Measurements from ENCODE around the gene HIGD1C. TPM values are rescaled to one million over a fixed set of nuclear protein-coding genes. Genes with fewer than 3 reads are reported as not detected.
"Not testable (repeated sequence)": the region's sequence is repeated elsewhere in the genome, so short reads cannot be mapped to it uniquely, and the experiment has no call there.

The HIGD1C gene
- not detected for total RNA-seq

DNA sequence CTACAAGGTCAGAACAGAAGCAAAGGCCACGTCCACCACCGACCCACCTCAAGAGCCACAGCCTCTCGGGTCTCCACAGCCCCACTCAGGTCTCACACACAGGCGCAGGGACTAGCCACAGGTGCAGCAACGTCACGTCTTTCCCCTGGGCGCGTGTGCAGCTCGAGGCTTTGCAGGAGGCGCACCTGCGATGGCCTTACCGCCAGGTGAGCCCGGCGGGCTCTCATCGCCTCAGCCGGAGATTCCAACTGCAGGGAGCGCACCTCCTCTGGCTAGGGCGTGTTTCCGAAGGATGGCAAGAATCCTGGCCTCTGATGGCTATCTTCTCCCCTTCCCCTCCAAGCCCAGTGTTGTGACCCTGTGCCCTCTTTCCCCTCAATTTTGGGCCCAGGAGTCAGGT, at the start of gene HIGD1C:
Gene HIGD1C (plus strand): TSS at position 35 of the 400 bp plus-strand sequence. CDS start 1,455 bp downstream, outside the sequence.
- ATAC-seq (replicated peaks in 1 of 2) (no peak), DNase-seq (no peak)
- no peak within 1 kb of the TSS for H3K4me3 Mint-ChIP-seq
- no peak within 1 kb of the TSS for H3K27ac Mint-ChIP-seq
- no peaks in the 10 kb centered on the region for H3K27me3 Mint-ChIP-seq (ENCODE audit: low read depth)
- H3K36me3 Mint-ChIP-seq (ENCODE audit: insufficient read depth in 2 of 2) = no peaks in the 10 kb centered on the region
- H3K9me3 Mint-ChIP-seq = no peaks in the 10 kb centered on the region
- no peaks in the 10 kb centered on the region for H3K4me1 Mint-ChIP-seq (ENCODE audit: low read depth)

DNA sequence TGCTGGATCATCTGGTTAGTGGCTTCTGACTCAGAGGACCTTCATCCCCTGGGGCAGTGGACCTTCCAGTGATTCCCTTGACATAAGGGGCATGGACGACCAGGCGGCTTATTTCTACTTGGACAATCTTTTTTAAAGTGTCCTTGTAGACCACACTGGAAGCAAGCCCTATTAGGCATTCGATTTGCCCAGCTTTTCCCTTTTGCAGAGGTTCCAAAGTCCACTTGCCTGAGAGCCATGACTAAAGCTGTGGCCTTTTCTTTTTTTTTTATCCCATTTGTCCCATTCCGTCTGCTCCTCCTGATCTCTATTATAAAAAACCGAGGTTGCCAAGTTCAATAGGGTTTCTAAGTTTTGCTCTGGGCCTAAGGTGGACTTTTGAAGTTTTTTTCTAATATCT, 43.9 kb upstream of the HIGD1C start:
- not testable (repeated sequence) for H3K4me3 Mint-ChIP-seq; H3K27ac Mint-ChIP-seq; H3K4me1 Mint-ChIP-seq (ENCODE audit: low read depth); DNase-seq; ATAC-seq (replicated peaks in 1 of 2); H3K9me3 Mint-ChIP-seq; H3K27me3 Mint-ChIP-seq (ENCODE audit: low read depth)
- H3K36me3 Mint-ChIP-seq (ENCODE audit: insufficient read depth in 2 of 2) = peaks cover 9 to 13% of the 10 kb centered on the region in 2 donors

DNA sequence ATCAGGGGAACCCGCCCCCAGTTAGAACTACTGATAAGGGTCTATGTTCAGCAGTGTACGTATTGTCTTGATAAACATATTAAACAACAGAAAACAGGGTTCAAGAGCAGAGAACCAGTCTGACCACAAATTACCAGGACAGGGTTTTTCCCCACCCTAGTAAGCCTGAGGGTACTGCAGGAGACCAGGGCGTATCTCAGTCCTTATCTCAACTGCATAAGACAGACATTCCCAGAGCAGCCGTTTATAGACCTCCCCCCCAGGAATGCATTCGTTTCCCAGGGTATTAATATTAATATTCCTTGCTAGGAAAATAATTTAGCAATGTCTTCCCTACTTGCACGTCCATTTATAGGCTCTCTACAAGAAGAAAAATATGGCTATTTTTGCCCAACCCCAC, 40.0 kb upstream of the HIGD1C start:
- not testable (repeated sequence) for H3K27ac Mint-ChIP-seq; DNase-seq; H3K4me3 Mint-ChIP-seq; H3K27me3 Mint-ChIP-seq (ENCODE audit: low read depth); H3K4me1 Mint-ChIP-seq (ENCODE audit: low read depth); ATAC-seq (replicated peaks in 1 of 2)
- peaks cover 12 to 18% of the 10 kb centered on the region in 2 donors for H3K9me3 Mint-ChIP-seq
- H3K36me3 Mint-ChIP-seq (ENCODE audit: insufficient read depth in 2 of 2) = peaks cover 24 to 27% of the 10 kb centered on the region in 2 donors

DNA sequence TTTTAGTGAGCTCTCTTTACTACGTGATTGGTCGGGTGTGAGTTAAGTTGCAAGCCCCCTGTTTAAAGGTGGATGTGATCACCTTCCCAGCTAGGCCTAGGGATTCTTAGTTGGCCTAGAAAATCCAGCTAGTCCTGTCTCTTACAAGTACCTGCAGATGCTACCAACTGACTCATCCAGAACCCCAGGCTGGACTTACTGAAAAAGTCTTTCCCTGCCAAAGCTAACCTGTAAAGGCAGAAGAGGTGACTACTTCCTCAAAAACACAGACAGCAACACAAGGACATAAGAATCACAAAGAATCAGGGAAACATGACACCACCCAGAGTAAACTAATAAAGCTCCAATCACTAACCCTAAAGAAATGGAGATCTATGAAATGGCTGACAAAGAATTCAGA, 39.1 kb upstream of the HIGD1C start:
- DNase-seq (no peak), ATAC-seq (replicated peaks in 1 of 2) (no peak)
- Mint-ChIP-seq H3K4me1 (ENCODE audit: low read depth) (peaks cover under 1% of the 10 kb centered on the region), H3K9me3 (peaks cover 16 to 18% of the 10 kb centered on the region in 2 donors), H3K36me3 (ENCODE audit: insufficient read depth in 2 of 2) (peaks cover 29 to 35% of the 10 kb centered on the region in 2 donors), H3K4me3 (no peak overlapping the region), H3K27me3 (ENCODE audit: low read depth) (no peaks in the 10 kb centered on the region), H3K27ac (no peak overlapping the region)

DNA sequence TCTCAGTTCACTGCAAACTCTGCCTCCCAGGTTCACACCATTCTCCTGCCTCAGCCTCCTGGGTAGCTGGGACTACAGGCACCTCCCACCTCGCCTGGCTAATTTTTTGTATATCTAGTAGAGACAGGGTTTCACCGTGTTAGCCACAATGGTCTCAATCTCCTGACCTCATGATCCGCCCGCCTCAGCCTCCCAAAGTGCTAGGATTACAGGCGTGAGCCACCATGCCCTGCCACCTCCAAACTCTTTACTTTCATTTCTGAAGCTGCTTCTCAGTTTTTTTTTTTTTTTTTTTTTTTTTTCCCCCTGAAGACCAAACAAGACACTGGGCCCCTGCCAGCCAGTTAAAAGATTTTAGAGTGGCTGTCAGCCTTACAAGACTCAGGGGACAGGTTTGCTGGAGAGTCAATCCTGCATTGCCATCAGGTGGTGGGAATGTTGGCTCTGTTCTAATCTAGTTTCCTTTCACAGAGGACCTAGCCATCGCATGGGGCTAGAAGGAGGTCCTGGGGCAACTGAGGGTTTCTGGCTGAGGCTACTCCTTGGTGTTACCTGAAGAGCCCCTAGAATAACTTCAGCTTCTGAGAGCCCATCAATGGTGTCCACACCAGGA, 37.4 kb upstream of the HIGD1C start:
- Mint-ChIP-seq H3K36me3 (ENCODE audit: insufficient read depth in 2 of 2) (peaks cover 29 to 35% of the 10 kb centered on the region in 2 donors), H3K4me3 (no peak overlapping the region), H3K27ac (no peak overlapping the region), H3K9me3 (peaks cover 16 to 18% of the 10 kb centered on the region in 2 donors), H3K27me3 (ENCODE audit: low read depth) (no peaks in the 10 kb centered on the region), H3K4me1 (ENCODE audit: low read depth) (peaks cover 19% of the 10 kb centered on the region)
- ATAC-seq (replicated peaks in 1 of 2) (no peak), DNase-seq (no peak)

DNA sequence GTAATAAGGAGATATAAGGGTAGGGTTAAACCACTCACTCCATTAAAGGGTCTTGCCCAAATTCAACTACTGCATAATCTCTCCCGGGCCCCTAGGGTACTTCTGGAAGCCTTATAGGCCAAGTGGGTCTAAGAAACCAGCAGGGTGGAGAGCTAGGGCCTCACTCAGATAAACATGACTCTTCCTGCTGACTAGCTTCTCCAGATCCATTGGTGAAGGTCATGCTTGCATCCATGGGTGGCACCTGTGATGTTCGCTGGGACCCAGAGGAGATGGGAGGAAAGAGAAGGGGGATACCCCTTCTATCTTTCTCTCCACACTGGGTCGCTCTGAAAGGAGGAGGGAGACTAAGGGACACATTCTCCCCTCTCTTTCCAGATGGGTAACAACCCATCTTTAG, 36.1 kb upstream of the HIGD1C start:
- H3K9me3 Mint-ChIP-seq = peaks cover 16 to 18% of the 10 kb centered on the region in 2 donors
- no peak overlapping the region for H3K4me3 Mint-ChIP-seq
- H3K36me3 Mint-ChIP-seq (ENCODE audit: insufficient read depth in 2 of 2) = peaks cover 25 to 35% of the 10 kb centered on the region in 2 donors
- DNase-seq = no peak
- H3K27ac Mint-ChIP-seq = no peak overlapping the region
- no peak for ATAC-seq (replicated peaks in 1 of 2)
- H3K4me1 Mint-ChIP-seq (ENCODE audit: low read depth) = peaks cover 20% of the 10 kb centered on the region
- H3K27me3 Mint-ChIP-seq (ENCODE audit: low read depth) = no peaks in the 10 kb centered on the region

DNA sequence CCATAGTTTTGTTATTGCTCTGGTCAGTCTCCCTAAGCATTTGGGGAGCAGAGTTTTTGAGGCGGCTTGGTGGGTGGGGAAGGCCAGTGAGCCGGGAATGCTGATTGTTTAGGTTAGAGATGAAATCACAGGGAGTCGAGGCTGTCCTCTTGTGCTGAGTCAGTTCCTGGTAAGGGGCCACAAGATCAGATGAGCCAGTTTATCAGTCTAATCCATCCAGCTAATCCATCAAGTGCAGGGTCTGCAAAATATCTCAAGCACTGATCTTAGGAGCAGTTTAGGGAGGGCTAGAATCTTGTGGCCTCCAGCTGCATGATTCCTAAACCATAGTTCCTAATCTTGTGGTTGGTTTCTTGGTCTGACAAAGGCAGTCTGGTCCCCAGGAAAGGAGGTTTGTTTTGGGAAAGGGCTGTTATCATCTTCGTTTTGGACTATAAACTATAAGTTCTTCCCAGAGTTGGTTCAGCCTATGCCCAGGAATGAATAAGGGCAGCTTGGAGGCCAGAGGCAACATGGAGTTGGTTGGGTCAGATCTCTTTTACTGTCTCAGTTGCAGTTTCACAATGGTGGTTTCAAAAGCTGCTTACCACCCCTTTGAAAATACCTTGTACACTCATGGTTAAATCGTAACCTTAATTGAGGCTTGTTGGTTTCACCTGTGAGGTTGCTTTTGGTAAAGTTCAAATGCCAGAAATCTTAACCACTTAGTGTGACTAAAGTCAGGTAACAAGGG, 33.6 kb upstream of the HIGD1C start:
- Mint-ChIP-seq H3K27me3 (ENCODE audit: low read depth) (peaks cover 5% of the 10 kb centered on the region), H3K9me3 (peaks cover 6 to 9% of the 10 kb centered on the region in 2 donors), H3K36me3 (ENCODE audit: insufficient read depth in 2 of 2) (peaks cover 15 to 26% of the 10 kb centered on the region in 2 donors), H3K27ac (no peak overlapping the region), H3K4me1 (ENCODE audit: low read depth) (peaks cover 31% of the 10 kb centered on the region), H3K4me3 (no peak overlapping the region)
- ATAC-seq (replicated peaks in 1 of 2) = peak in 1 of 2 donors; percentile 29
- DNase-seq = no peak

DNA sequence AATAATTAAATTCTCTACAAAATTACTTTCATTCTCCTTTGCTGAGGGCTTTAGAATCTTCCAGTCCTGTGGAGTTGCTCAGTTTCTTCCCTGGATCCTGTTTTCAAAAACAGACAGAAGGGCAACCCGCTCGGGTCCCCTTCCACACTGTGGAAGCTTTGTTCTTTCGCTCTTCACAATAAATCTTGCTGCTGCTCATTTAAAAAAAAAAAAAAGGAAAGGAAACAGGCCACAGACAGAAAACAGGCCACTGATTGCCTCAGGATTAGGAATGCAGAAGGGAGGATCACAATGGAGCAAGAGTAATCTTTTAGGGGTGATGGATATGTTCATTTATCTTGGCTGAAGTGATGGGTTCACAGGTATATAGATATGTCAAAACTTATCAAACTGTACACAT, 29.5 kb upstream of the HIGD1C start:
- ATAC-seq (replicated peaks in 1 of 2) (no peak), DNase-seq (no peak)
- Mint-ChIP-seq H3K4me1 (ENCODE audit: low read depth) (peaks cover 48% of the 10 kb centered on the region), H3K9me3 (peaks cover 0 to 1% of the 10 kb centered on the region in 2 donors), H3K4me3 (peak overlapping the region; percentile 40 to 58), H3K27me3 (ENCODE audit: low read depth) (peaks cover 5% of the 10 kb centered on the region), H3K36me3 (ENCODE audit: insufficient read depth in 2 of 2) (peaks cover 1 to 3% of the 10 kb centered on the region in 2 donors), H3K27ac (no peak overlapping the region)

DNA sequence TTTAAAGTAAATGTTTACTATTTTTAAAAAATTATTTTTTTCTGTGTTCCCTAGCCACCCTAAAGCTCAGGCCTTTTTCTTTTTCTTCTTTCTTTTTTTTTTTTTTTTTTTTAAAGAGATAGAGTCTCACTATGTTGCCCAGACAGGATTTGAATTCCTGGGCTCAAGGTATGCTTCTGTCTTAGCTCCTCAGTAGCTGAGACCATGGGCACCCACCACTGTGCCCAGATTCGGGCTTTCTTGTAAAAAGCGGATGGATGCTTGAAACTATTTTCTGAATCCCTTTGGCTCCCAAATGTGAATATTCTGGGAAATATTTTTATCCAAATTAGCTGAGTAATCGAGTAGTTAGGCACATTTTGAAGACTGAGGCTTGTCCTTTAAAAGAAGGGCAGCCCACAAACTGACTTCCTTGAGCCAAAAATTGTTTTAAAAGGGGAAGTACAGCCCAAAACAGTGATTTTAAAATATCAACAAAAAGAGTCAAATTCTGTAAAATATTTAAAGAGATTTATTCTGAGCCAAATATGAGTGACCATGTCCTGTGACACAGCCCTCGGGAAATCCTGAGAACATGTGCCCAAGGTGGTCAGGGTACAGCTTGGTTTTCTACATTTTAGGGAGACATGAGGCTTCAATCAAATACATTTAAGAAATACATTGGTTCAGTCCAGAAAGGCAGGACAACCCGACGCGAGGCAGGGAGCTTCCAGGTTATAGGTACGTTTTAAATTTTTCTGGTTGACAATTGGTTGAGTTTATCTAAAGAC, 28.8 kb upstream of the HIGD1C start:
- Mint-ChIP-seq H3K4me1 (ENCODE audit: low read depth) (peaks cover 44% of the 10 kb centered on the region), H3K27me3 (ENCODE audit: low read depth) (peaks cover 5% of the 10 kb centered on the region), H3K36me3 (ENCODE audit: insufficient read depth in 2 of 2) (no peaks in the 10 kb centered on the region), H3K27ac (peak overlapping the region; percentile 94), H3K9me3 (no peaks in the 10 kb centered on the region), H3K4me3 (peak overlapping the region; percentile 68 to 70)
- DNase-seq (no peak), ATAC-seq (replicated peaks in 1 of 2) (no peak)

DNA sequence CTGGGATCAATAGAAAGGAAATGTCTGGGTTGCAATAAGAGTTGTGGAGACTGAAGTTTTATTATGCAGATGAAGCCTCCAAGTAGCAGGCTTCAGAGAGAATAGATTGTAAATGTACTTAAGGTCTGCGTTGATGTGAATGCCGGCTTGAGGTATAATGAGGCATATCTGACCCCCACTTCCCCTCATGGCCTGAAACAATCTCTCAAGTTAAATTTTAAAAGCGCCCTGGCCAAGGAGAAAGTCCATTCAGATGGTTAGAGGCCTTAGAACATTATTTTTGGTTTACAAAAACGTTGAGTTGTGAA, 28.3 kb upstream of the HIGD1C start:
- no peaks in the 10 kb centered on the region for H3K9me3 Mint-ChIP-seq
- H3K27me3 Mint-ChIP-seq (ENCODE audit: low read depth) = peaks cover 5% of the 10 kb centered on the region
- H3K36me3 Mint-ChIP-seq (ENCODE audit: insufficient read depth in 2 of 2) = no peaks in the 10 kb centered on the region
- DNase-seq (no peak), ATAC-seq (replicated peaks in 1 of 2) (peak; percentile 18 to 32)
- H3K4me3 Mint-ChIP-seq = peak overlapping the region; percentile 68 to 70
- H3K4me1 Mint-ChIP-seq (ENCODE audit: low read depth) = peaks cover 39% of the 10 kb centered on the region
- H3K27ac Mint-ChIP-seq = peak overlapping the region; percentile 94

DNA sequence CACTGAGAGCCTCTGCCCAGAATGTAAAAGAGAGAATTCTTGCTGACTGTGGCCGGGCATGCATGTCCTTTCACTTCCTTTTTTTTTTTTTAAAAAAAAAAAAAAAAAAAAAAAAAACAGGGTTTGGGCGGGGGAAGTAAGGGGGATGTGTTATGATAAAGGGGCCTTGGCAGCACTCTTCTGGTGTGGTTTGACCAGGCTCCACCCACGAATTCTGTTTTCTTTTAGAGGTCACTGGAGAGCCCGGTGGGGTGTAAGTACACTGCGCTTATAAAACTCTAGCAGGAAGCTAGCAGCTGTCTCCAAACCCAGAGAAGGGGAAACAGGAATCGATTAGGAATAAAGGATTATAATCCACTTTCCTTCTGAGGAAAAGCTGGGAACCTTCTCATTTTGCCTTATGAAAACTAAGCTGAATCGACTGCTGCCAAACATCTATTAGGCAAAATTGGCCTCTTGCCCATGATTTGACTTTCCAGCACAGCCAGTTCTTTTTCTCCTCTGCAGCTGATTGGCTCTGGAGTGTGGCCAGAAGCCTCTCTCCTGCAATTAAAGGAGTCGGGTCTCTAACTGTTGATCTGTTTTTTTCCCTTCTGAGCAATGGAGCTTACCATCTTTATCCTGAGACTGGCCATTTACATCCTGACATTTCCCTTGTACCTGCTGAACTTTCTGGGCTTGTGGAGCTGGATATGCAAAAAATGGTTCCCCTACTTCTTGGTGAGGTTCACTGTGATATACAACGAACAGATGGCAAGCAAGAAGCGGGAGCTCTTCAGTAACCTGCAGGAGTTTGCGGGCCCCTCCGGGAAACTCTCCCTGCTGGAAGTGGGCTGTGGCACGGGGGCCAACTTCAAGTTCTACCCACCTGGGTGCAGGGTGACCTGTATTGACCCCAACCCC, 27.7 kb upstream of the HIGD1C start:
- ATAC-seq (replicated peaks in 1 of 2) = peak; percentile 82 to 88
- DNase-seq = peak; percentile 16 to 29
- Mint-ChIP-seq H3K27ac (peak overlapping the region; percentile 94), H3K4me1 (ENCODE audit: low read depth) (peaks cover 33% of the 10 kb centered on the region), H3K4me3 (peak overlapping the region; percentile 68 to 70), H3K27me3 (ENCODE audit: low read depth) (peaks cover 5% of the 10 kb centered on the region), H3K36me3 (ENCODE audit: insufficient read depth in 2 of 2) (no peaks in the 10 kb centered on the region), H3K9me3 (no peaks in the 10 kb centered on the region)

DNA sequence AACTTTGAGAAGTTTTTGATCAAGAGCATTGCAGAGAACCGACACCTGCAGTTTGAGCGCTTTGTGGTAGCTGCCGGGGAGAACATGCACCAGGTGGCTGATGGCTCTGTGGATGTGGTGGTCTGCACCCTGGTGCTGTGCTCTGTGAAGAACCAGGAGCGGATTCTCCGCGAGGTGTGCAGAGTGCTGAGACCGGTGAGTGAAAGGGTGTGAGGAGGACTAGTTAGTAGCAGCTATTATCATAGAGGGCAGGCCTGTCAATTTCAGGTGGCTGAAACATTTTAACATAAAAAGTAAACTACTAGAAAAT, 27.0 kb upstream of the HIGD1C start:
- no peaks in the 10 kb centered on the region for H3K36me3 Mint-ChIP-seq (ENCODE audit: insufficient read depth in 2 of 2)
- DNase-seq (no peak), ATAC-seq (replicated peaks in 1 of 2) (peak in 1 of 2 donors; percentile 20)
- peak overlapping the region; percentile 68 to 70 for H3K4me3 Mint-ChIP-seq
- H3K27ac Mint-ChIP-seq = no peak overlapping the region
- no peaks in the 10 kb centered on the region for H3K9me3 Mint-ChIP-seq
- peaks cover 5% of the 10 kb centered on the region for H3K27me3 Mint-ChIP-seq (ENCODE audit: low read depth)
- H3K4me1 Mint-ChIP-seq (ENCODE audit: low read depth) = peaks cover 28% of the 10 kb centered on the region
